Hematopoietic multipotent progenitor cell treated with erythropoietin and hydrocortisone succinate and interleukin-3 and kit ligand, for 6 days (in vitro differentiated cells): ENCODE measurements around the gene TNNC1.
A peak's percentile ranks its signal among the peaks of the same experiment; 100 is the strongest.

Source experiments
- DNase-seq: peaks from one replicate; pipeline ENCODE4 v3.0.0-alpha.2; 2015

Gene TNNC1

GRCh38 chr3:52453496-52454249, at the start of gene TNNC1:
Gene TNNC1, minus strand, starts transcription at chr3:52454041. Its CDS starts 26 bp downstream, at chr3:52454015.
- DNase-seq: no peak

DNA sequence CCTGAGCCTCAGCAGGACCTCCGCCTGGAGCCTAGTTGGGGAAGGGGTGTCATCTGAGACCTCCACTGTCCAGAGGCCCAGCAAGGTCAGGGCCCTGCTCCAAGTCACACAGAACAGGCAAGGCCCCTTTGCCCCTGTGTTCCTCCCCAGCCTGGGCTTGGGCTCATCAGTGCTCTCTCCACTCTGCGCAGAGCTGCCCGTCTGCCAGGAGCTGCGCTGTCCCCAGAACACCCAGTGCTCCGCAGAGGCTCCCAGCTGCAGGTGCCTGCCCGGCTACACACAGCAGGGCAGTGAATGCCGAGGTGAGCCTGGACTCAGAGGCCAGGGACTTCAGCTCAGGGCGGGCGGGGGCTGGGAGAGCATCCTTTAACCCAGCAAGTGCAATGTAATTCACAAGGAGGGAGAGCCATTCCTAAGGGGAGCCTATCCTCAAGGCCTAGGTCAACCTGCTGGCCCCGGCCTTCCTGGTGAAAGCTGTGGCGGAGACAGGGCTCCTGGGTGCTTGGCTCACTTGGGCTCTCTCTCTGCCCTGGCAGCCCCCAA, 49.0 kb upstream of the TNNC1 start:
- DNase-seq: no peak

- DNase-seq: no peak
Measured at GRCh38 chr3:52502001-52502400, 48.2 kb upstream of the TNNC1 start.

DNA sequence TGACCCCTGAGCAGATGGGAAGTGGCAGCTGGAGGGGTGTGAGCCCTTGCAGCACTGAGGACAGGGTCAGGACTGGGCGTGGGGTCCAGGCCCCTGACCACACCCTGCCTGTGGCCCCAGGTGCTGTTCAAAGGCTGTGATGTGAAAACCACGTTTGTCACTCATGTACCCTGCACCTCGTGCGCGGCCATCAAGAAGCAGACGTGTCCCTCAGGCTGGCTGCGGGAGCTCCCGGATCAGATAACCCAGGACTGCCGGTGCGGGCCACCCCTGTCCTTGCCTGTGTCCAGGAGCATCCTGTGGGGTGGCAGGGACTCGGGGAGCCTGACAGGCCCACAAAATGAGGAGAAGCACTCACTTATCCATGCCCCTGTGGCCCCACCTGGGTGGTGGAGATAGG, 47.2 kb upstream of the TNNC1 start:
- no peak for DNase-seq

DNA sequence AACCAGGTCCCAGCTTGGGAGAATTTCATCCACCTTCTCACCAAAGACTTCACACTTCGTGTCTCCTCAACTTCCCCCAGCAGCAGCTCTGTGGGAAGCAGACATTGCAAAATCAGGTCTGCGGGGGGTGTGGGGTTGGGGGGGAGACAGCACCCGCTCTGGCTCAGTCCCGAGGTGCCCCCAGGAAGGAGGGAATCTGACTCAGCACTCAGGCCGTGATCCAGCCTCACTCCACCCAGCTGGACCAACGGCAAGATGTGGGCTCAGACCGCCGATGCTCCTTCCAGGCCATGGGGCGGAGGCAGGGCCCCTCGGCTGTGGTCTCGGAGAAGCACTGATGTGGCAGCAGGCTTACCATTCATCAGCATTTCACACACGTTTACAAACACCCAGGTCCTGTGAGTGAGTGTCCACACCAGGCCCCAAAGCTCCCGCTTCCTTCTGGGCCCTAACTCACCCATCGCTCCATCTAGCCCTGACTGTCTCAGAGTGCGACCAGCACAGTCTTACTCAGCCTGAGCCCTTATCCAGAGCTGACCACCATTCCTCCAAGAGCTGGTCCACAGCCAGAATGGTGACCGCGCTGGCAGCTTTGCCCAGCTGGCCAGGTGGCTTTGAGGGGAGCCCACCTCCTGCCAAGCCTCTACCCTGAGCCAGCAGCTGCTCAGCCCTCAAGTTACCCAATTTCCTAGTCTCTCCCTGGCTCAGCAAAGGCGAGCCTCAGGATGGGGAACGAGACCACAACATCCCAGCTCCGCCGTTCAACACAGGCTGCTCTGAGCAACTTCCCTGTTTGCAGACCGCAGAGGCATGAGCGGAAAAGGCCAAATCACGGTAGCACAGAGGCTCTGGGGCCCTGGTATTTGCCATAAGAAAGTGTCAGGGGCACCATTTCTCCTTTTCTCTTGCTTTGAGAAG, 44.6 kb upstream of the TNNC1 start:
- peak; percentile 77 for DNase-seq

GRCh38 chr3:52495777-52496602, 42.1 kb upstream of the TNNC1 start:
- no peak for DNase-seq

- peak; percentile 46 for DNase-seq
Measured at GRCh38 chr3:52494886-52495495, 41.1 kb upstream of the TNNC1 start, which contains the start of gene STAB1. Gene STAB1, plus strand, starts transcription at chr3:52495338. Its CDS starts 76 bp downstream, at chr3:52495414.

GRCh38 chr3:52494445-52494844, 40.6 kb upstream of the TNNC1 start:
- no peak for DNase-seq

DNA sequence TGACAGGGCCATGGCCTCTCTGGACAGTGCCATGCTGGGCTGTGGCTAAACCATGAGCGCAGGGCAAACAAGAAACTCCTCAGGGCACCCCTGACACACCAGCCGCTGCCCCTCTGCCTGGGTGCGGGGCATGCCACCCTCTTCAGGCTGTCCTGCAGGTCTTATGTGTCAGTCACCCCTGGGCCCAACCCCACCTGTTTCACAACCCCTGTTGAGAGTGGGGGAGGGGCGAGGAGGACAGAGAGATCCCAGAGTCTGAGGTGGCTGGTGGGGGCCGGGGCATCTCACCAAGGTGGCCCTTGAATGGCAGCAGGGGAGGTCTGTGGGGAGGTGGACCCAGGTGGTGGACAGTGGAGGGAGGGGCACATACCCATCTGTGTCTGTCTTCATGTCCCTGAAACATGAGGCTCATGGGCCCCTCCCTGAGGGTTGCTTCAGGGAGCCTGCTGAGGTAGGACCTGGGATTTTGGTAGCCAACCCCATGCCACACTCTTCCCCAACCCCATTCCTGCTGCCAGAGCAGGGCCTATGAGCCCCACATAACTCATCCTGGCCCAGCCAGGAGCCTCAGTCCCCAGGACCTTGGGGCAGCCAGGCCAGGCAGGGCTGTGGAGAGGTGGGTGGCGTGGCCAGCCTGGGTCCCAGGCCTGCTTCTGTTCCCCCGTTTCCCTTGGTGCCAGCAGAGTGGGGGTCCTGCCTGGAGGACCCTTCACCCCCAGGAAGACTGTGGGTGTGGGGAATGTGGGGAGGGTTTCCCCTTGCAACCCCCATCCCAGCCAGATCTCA, 39.6 kb upstream of the TNNC1 start:
- DNase-seq: no peak

GRCh38 chr3:52492059-52492458, 38.2 kb upstream of the TNNC1 start:
- DNase-seq: no peak

- DNase-seq: peak; percentile 28
Measured at GRCh38 chr3:52490939-52491526, 37.2 kb upstream of the TNNC1 start.

GRCh38 chr3:52490035-52490938, 36.4 kb upstream of the TNNC1 start:
- DNase-seq: no peak

DNA sequence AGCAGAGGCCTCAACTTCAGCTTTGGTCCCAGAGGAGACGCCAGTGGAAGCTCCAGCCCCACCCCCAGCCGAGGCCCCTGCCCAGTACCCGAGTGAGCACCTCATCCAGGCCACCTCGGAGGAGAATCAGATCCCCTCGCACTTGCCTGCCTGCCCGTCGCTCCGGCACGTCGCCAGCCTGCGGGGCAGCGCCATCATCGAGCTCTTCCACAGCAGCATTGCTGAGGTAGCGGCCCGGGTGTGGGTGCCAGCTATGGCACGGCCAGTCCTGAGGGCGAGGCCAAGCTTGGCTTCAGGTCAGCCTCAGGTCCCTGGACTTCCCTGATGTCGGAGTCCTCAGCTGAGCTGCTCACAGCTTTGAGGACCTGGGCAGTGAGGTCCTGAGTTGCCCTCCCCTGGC, 35.6 kb upstream of the TNNC1 start:
- no peak for DNase-seq

GRCh38 chr3:52488746-52489145, 34.9 kb upstream of the TNNC1 start:
- no peak for DNase-seq

DNA sequence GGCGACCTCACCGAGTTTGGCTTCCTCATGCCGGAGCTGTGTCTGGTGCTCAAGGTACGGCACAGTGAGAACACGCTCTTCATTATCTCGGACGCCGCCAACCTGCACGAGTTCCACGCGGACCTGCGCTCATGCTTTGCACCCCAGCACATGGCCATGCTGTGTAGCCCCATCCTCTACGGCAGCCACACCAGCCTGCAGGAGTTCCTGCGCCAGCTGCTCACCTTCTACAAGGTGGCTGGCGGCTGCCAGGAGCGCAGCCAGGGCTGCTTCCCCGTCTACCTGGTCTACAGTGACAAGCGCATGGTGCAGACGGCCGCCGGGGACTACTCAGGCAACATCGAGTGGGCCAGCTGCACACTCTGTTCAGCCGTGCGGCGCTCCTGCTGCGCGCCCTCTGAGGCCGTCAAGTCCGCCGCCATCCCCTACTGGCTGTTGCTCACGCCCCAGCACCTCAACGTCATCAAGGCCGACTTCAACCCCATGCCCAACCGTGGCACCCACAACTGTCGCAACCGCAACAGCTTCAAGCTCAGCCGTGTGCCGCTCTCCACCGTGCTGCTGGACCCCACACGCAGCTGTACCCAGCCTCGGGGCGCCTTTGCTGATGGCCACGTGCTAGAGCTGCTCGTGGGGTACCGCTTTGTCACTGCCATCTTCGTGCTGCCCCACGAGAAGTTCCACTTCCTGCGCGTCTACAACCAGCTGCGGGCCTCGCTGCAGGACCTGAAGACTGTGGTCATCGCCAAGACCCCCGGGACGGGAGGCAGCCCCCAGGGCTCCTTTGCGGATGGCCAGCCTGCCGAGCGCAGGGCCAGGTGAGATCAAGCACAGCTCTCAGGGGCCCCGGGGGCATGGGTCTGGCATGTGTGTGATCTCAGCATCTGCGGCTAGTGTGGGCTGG, 34.2 kb upstream of the TNNC1 start:
- DNase-seq: no peak

GRCh38 chr3:52487050-52487787, 33.4 kb upstream of the TNNC1 start:
- DNase-seq: no peak

DNA sequence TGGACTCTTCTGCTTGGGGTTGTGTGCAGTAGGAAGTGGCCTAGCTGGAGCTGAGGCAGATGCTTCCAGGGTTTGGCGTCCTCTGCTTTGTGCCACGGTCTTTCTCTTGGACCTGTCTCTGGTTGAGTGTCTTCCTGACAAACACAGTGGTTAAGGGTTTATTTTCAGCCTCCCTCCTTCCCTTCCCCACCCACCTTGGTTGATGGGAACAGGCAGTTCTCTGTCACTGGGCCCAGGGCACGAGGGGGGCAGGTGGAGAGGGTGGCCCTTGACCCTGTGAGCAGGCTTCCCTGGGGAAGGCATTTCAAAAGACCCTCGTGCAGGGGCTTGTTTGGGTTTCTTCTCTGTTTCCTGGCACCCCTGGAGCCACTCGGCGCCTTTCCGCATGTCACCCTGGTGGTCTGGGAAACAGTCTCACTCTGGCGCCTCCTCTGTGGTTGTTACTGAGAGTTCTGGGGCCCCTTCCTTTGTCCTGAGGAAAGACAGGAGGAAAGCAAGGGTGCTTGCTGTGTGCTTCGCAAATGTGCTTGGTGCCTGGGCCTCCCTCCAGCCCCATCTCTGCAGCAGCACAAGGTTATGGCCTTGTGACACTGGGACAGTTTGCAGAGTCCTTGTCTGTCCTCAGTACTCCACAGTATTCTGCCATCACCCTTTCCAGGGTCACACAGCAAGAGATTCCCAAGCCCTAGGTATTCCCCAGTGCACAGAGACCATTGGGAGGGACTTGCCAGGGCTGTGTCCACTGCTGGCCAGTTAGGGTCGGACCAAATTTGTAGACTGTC, 31.0 kb upstream of the TNNC1 start:
- no peak for DNase-seq
